GF-D8 (cell line): ENCODE data around the gene PTPRD.

ENCODE experiments used
- DNase-seq: peaks from one replicate; lab custom pipeline; 2025; lab: John Stamatoyannopoulos, UW

PTPRD gene

DNA sequence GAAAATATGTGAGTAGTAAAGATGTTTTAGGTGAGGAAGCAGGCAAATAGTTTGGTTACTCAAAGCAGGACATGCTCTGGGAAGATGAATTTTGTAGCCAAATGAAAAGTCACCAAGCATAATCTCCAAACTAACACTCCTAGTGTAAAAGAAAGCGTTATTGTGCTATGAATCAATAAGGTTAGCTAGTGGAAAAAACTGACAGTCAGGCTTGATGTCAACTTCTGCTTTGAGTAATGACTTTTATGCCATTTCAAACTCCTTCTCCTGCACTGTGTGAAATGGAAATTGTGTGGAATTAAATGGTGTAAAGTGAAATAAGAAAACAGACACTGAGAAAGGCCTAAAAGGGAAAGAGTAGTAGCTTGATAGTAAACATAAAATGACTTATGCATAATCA is 2176.0 kb downstream of the PTPRD start:
- DNase-seq, result no peak

DNA sequence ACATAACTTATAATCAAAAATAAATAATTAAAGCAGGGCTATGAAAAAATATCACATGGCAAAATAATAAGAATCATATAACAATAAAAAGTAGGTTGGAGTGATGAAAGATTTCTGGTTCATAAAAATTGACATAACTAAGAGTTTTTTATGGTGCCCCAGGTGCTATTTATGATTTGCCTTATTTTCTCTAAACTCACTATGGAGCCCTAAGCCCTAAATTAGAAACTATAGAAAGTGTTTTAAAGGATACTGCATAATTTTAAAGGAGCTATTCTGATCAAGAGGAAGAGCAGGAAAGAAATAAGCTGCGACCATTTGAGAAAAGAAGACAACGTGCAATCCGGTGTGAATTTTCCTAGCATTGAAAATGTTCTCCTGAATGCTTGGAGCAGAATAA is 2178.2 kb downstream of the PTPRD start:
- DNase-seq, result no peak

- DNase-seq, result no peak
Measured at GRCh38 chr9:8432224-8432623, 2180.6 kb downstream of the PTPRD start.

DNA sequence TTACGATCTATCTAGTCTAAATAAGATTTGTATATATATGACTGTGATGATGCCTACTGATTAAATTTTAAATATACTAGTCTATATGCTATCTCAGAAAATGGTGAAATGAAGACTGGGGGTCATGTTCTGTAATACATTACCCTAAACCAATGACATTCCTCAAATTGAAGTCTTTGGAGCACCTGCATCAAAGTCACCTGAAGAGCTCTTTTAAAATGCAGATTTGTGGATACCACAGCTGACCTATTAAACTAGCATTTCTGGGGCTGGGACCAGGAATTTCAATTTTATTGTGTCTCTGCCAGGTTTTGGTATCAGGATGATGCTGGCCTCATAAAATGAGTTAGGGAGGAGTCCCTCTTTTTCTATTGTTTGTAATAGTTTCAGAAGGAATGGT is 2181.3 kb downstream of the PTPRD start:
- DNase-seq, result no peak

GRCh38 chr9:8430945-8431344 is 2181.9 kb downstream of the PTPRD start:
- no peak for DNase-seq

DNA sequence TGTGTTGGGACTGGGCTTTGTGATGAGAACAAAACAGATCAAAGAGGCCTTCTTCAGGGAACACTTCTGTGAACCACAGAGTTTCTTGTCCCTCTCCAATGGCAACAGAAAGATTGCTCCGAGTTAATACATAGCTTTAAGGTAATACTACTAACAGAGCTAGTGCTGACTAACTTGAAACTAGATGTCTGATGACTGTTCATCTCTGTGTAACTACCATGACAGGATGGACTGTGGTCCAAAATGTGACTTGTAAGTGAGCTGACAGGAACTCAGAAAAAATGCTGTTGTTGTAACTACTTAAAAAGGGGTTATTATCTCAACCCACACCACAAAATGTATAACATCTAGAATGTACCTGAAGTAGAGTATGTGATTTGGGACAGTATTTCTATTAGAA is 2183.0 kb downstream of the PTPRD start:
- DNase-seq, result no peak

GRCh38 chr9:8429157-8429556 is 2183.6 kb downstream of the PTPRD start:
- DNase-seq, result no peak

DNA sequence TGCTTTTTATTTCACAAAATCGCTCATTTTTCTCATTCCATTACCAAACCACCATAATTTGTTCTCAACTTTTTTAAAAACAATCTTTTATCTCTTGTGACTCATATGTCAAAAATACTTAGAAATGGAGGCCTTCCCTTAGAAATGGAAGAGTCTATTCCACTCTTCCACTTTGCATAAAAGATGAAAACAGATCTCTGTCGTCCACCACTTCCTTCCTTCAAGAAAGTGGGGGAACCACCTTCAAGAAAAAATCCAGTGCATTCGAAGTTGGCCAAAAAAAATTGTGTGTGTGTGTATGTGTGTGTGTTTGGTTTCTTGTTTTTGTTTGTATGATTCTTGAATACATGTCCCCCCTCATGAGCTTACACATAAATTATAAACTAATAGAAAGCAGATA is 2184.4 kb downstream of the PTPRD start:
- no peak for DNase-seq

DNA sequence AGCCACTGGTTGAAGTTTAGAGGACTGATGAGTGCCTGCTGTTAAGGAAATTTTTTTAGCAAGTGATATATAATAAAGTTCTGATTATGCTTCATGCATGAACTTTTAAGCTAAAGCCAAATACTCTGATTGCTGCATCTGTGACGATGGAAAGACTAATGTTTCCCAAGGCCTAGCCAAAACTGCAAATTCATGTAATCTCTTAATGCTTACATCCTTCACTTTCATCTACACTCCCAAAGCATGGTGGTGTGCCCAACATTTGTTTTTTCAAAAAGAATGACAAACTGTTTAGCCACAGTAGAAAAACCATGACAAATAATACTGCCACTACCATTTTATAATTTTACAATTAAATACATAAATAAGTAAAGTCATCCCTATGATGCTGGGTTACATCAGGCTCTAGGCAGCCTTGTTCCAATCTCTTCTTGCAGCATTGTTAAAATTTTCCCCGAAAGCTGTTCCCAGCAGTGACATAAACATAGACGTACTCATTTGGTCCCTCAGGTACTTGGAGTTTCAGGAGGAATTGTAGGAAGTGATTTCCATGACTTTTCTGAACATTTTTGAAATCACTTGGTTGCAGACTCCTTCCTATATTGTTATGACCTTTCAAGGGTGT is 2187.9 kb downstream of the PTPRD start:
- DNase-seq, result no peak

GRCh38 chr9:8420416-8420815 is 2192.4 kb downstream of the PTPRD start:
- no peak for DNase-seq

- no peak for DNase-seq
Measured at GRCh38 chr9:8419596-8420275, 2193.1 kb downstream of the PTPRD start.

DNA sequence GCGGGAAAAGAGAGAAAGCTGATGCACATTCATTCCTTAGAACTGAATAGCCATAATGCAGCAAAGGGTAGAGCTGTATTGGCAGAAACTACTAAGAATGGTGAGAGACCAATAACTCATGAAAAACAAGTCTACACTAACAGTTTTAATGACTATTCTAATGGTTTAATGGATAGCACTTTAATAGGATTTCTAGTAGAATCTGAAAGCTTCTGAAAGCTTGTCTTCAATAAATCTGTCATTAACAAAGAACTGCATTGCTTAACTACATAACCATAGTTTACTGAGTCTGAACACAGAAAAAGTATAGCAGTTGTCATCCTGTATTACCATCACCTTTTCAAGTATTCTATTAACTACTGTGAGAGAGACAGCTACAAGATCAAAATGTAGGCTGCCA is 2195.5 kb downstream of the PTPRD start:
- DNase-seq, result no peak

DNA sequence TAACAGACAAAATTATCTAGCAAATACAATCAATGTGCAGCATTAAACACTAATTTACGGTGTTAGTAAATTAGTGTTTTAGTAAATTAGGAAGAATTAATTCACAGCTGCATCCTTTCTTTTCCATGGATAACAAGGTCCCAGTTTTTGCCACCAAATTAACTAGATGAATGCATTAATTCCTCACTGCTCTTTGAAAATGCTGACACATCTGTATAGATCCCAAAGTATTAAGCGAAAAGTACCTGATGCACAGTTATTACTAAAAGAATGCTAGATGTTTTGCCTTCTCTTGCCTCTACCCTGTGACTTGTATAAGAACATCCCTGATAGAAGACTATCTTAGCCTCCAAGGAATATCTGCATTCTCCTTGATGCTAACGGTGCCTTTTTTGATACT is 2200.5 kb downstream of the PTPRD start:
- DNase-seq, result no peak

DNA sequence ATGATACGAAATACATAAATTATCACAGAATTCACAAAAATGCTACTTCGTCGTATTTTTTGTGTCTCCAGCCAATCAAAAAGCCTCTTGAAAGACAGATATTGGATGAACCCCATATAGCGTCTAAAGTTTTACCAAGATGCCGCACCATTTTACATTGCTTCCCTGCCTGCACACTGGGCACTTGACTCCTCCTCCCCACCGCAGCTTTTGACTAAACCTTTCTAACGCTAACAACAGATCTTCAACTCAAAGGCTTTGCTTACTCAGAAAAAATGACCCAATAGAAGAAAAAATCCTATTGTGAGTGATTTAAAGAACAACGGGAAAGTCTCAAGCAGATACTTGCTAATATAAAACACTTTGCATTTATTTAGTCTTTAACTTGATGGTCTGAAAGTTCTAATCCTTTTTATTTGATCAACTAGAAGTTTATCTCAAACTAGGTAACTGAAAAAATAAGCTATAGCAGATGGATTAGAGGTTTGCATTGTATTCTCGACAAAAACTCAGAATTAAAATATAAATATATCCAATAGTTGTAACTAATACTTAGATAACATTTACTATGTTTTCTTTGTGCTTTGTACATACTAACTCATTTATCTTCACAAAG is 2204.1 kb downstream of the PTPRD start:
- DNase-seq, result no peak

DNA sequence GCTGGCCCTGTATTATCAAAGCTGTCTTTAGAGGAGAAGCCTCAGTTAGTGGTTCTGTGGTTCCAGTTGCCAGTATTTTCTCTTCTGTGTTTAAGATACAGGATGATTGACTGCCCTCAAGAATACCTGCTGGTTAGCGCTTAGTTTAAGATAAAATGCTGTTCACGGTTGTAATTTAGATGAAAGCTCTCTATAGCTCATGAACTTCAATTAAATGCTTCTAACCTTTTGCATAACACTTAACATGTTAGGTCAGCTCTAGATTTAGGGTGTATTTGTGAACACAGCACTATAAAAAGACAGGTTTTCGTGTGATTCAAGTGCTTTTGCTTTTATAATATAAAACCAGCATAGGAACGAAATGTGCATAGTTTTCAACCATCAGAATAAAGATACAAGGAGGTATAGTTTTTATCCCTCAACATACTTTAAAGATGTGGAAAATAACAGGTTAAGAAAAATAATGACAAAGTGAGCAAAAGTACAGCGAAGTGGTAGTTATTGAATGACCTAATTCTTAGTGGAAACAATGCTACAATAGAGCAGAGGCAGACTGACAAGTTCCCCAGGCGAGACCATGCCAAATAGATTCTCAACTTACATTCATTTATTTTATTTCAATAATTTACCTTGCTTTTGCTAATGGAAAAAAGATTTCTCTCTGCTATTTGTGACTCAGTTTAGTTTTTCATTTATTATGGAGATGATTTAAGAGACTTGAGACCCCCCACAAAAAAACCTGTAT is 2210.7 kb downstream of the PTPRD start:
- no peak for DNase-seq

GRCh38 chr9:8400378-8400777 is 2212.4 kb downstream of the PTPRD start:
- DNase-seq, result no peak

GRCh38 chr9:8395022-8395421 is 2217.8 kb downstream of the PTPRD start:
- no peak for DNase-seq

- DNase-seq, result no peak
Measured at GRCh38 chr9:8394341-8394740, 2218.5 kb downstream of the PTPRD start.

GRCh38 chr9:8392866-8393265 is 2219.9 kb downstream of the PTPRD start:
- DNase-seq, result no peak

DNA sequence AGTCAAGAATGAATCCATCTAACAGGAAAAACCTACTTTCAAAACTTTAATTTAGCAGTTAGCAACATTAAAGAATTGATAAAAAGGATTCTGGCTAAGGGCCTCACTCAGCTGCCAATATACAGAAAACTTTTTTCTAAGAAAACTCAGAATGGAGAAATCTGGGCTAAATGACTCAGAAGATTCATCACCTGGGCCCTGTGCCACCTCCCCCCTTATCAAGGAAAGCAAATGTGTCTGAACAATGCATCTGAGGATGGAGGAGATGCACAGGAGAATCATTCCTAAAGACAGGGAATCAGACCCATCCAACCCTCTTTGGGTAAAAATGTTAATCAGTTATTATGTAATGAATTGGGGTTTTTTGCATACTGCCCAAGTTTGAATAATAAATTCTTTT is 2221.2 kb downstream of the PTPRD start:
- DNase-seq, result no peak

GRCh38 chr9:8391132-8391531 is 2221.7 kb downstream of the PTPRD start:
- DNase-seq, result no peak

DNA sequence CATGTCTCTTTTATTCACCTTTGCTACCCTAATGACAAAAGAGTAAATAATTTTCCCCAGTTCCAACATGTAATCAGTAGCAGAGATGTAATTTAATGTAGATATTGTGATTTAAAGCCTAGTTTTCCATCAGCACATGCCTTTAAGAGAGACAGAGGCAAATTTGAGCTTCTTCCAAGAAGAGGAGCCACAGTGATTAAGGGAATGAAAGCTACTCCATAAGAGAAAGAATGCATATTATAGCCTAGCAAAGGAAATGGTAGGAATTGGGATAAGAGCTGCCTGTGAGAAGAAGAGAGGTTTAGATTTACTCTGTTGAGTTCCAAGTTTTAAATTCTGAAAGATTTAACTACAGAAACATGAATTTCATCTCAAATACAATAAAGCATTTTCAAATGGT is 2222.2 kb downstream of the PTPRD start:
- no peak for DNase-seq

DNA sequence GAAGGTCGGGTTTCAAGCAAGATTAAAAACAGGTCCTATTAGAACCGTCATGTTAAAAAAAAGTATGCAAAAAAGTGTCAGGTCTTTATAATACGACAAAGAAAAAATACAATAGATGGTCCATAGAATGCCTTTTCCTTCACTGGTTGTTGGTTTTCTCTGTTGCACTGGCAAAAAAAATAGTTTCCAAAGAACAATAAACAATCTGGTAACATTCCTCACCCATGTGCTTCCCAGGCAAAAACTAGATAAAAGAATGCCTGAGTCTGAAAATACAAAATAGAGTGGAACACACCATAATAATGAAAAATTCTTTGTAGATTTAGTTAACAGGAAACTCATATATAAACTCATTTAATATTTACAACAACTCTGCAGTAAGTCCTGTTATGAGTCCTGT is 2223.3 kb downstream of the PTPRD start:
- DNase-seq, result no peak
